Measurements from ENCODE around the gene TBC1D22A.

TBC1D22A gene

DNA sequence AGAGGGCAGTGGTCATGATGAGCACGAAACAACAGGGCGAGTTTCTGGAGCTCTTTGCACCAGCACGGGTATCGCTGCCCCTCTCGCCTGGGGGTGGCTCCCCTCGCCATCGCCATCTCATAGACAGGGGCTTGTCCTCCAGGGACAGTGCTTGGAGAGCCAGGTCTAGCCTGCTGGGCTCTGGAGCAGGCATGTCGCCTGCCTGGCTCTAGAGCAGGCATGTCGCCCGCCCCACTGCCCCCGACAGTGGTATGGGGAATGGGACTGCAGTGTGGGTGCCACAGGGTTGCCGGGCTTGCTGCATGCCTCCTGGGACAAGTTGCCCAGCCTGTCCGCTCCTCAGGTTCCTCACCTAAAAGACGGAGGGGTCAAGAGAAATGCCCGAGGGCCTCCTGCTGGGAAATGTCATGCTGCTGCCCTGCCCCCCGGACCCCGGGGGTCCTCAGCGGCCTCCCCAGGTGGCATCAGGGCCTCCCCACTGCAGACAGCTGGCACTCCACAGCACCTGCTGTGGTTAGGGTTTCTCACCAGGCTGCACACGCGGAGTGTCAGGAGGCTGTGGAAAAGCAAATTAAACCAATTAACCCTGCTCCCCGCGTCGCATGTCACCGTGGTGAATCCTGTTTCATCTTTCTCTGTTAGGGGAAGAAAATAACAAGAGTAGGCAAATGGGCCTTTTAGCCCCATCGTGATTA is 403.0 kb downstream of the TBC1D22A start:
- no peaks in the 10 kb centered on the region for H3K27me3 ChIP-seq (ENCODE audit: insufficient read depth, low read length)
- no peaks in the 10 kb centered on the region for H3K9me2 ChIP-seq (ENCODE audit: low read depth, low read length)
- H3K4me2 ChIP-seq (ENCODE audit: low read length), result peak overlapping the region; percentile 25; the same call in 1 of the 2 replicates
- H3K79me2 ChIP-seq (ENCODE audit: insufficient read depth, low read length), result no peaks in the 10 kb centered on the region
- peaks cover 25% of the 10 kb centered on the region for H3K4me1 ChIP-seq (ENCODE audit: insufficient read depth, low read length, severe bottlenecking)
- peak overlapping the region; percentile 28; the same call in 1 of the 2 replicates for H3K9ac ChIP-seq (ENCODE audit: low read length)
- no peak overlapping the region for H2AFZ ChIP-seq (ENCODE audit: low read length)
- H4K20me1 ChIP-seq (ENCODE audit: insufficient read depth, low read length), result no peaks in the 10 kb centered on the region
- no peaks in the 10 kb centered on the region for H3F3A ChIP-seq (ENCODE audit: insufficient read depth, low read length)
- TF ChIP-seq, protein P1, sequence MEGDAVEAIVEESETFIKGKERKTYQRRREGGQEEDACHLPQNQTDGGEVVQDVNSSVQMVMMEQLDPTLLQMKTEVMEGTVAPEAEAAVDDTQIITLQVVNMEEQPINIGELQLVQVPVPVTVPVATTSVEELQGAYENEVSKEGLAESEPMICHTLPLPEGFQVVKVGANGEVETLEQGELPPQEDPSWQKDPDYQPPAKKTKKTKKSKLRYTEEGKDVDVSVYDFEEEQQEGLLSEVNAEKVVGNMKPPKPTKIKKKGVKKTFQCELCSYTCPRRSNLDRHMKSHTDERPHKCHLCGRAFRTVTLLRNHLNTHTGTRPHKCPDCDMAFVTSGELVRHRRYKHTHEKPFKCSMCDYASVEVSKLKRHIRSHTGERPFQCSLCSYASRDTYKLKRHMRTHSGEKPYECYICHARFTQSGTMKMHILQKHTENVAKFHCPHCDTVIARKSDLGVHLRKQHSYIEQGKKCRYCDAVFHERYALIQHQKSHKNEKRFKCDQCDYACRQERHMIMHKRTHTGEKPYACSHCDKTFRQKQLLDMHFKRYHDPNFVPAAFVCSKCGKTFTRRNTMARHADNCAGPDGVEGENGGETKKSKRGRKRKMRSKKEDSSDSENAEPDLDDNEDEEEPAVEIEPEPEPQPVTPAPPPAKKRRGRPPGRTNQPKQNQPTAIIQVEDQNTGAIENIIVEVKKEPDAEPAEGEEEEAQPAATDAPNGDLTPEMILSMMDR (IDR thresholded peaks at IDR 0.05; ENCODE audit: low read length), result no peak
- TF ChIP-seq EZH2 (IDR thresholded peaks at IDR 0.05; ENCODE audit: borderline replicate concordance, low read length), result no peak
- H3K27ac ChIP-seq (ENCODE audit: low read depth, low read length, poor library complexity, severe bottlenecking), result peak overlapping the region; percentile 73
- peaks cover 5% of the 10 kb centered on the region; the same call in 1 of the 2 replicates for H3K9me3 ChIP-seq (ENCODE audit: low read length)
- H3K36me3 ChIP-seq (ENCODE audit: insufficient read depth, low read length), result peaks cover 18% of the 10 kb centered on the region
- H3K4me3 ChIP-seq (ENCODE audit: low read depth, low read length, poor library complexity, severe bottlenecking), result no peak overlapping the region

DNA sequence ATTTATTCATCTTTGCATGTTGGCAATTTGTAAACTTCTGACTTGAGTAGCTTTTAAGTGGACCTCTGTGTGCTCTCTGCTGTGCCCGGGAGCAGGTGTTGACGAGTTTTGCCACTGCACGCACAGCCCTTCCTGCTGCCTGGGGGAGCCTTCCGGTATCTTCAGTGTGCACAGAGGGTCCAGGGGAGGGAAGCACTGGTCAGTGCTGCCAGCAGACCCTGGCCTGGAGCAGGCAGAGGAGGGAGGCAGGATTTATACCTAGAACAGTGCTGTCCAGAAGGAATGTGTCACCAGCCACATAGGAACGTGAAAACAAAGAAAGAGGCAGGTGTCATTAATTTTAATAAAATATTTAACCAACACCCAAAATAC is 403.6 kb downstream of the TBC1D22A start:
- H3K4me3 ChIP-seq (ENCODE audit: low read depth, low read length, poor library complexity, severe bottlenecking), result no peak overlapping the region
- no peaks in the 10 kb centered on the region for H3F3A ChIP-seq (ENCODE audit: insufficient read depth, low read length)
- no peaks in the 10 kb centered on the region for H4K20me1 ChIP-seq (ENCODE audit: insufficient read depth, low read length)
- no peak for TF ChIP-seq EZH2 (IDR thresholded peaks at IDR 0.05; ENCODE audit: borderline replicate concordance, low read length)
- TF ChIP-seq, protein P1 (IDR thresholded peaks at IDR 0.05; ENCODE audit: low read length), result no peak
- H3K79me2 ChIP-seq (ENCODE audit: insufficient read depth, low read length), result no peaks in the 10 kb centered on the region
- no peak overlapping the region for H3K9ac ChIP-seq (ENCODE audit: low read length)
- H3K4me2 ChIP-seq (ENCODE audit: low read length), result peak overlapping the region; percentile 25; the same call in 1 of the 2 replicates
- H3K4me1 ChIP-seq (ENCODE audit: insufficient read depth, low read length, severe bottlenecking), result peaks cover 20% of the 10 kb centered on the region
- H3K9me3 ChIP-seq (ENCODE audit: low read length), result peaks cover 5% of the 10 kb centered on the region; the same call in 1 of the 2 replicates
- peak overlapping the region; percentile 73 for H3K27ac ChIP-seq (ENCODE audit: low read depth, low read length, poor library complexity, severe bottlenecking)
- no peak overlapping the region for H2AFZ ChIP-seq (ENCODE audit: low read length)
- H3K27me3 ChIP-seq (ENCODE audit: insufficient read depth, low read length), result no peaks in the 10 kb centered on the region
- H3K9me2 ChIP-seq (ENCODE audit: low read depth, low read length), result no peaks in the 10 kb centered on the region
- H3K36me3 ChIP-seq (ENCODE audit: insufficient read depth, low read length), result peaks cover 18% of the 10 kb centered on the region

DNA sequence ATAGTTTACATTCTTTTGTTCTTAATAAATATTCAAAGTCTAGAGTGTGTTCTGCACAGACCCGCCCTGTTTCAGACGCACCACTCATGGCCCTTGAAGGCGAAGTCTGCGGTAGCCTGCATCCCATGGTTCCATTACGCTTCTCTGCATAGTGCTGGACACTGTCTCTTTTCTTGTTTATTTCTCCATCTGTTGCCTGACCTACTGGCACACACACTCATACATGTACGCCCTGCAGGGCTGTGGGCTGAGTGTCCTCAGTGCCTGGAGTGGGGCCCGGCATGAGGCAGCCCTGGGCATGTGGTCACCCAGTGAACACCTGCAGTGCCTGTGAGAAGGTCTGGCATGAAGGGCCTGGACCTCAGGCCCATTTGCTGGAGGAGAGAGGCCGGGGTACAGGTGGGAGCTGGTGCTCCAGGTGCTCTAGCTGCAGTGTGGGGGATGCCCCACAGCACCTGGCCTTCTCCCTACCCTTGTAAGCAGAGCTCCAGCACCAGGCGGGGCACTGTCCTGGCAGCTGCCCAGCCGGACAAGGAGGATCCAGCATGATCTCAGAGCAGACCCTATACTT is 404.1 kb downstream of the TBC1D22A start:
- Histone ChIP-seq H3F3A (ENCODE audit: insufficient read depth, low read length) (no peaks in the 10 kb centered on the region), H3K79me2 (ENCODE audit: insufficient read depth, low read length) (no peaks in the 10 kb centered on the region), H4K20me1 (ENCODE audit: insufficient read depth, low read length) (no peaks in the 10 kb centered on the region), H3K27ac (ENCODE audit: low read depth, low read length, poor library complexity, severe bottlenecking) (peak overlapping the region; percentile 32), H3K9me3 (ENCODE audit: low read length) (peaks cover 5% of the 10 kb centered on the region; the same call in 1 of the 2 replicates), H3K9me2 (ENCODE audit: low read depth, low read length) (no peaks in the 10 kb centered on the region), H2AFZ (ENCODE audit: low read length) (no peak overlapping the region), H3K4me2 (ENCODE audit: low read length) (no peak overlapping the region), H3K27me3 (ENCODE audit: insufficient read depth, low read length) (no peaks in the 10 kb centered on the region), H3K4me1 (ENCODE audit: insufficient read depth, low read length, severe bottlenecking) (peaks cover 15% of the 10 kb centered on the region), H3K9ac (ENCODE audit: low read length) (no peak overlapping the region), H3K36me3 (ENCODE audit: insufficient read depth, low read length) (peaks cover 18% of the 10 kb centered on the region), H3K4me3 (ENCODE audit: low read depth, low read length, poor library complexity, severe bottlenecking) (no peak overlapping the region)
- TF ChIP-seq, protein P1 (IDR thresholded peaks at IDR 0.05; ENCODE audit: low read length), result no peak
- TF ChIP-seq EZH2 (IDR thresholded peaks at IDR 0.05; ENCODE audit: borderline replicate concordance, low read length), result no peak
